Measurements from ENCODE around the gene GALNT14.

GALNT14 gene

GRCh38 chr2:31088504-31089195 lies 49.6 kb downstream of the GALNT14 start:
- no peak for DNase-seq (ENCODE audit: low read depth in 1 of 2, low spot score in 1 of 2)

GRCh38 chr2:31087491-31087890 lies 50.7 kb downstream of the GALNT14 start:
- DNase-seq (ENCODE audit: low read depth in 1 of 2, low spot score in 1 of 2): no peak

GRCh38 chr2:31086590-31086989 lies 51.6 kb downstream of the GALNT14 start:
- no peak for DNase-seq (ENCODE audit: low read depth in 1 of 2, low spot score in 1 of 2)

GRCh38 chr2:31083234-31083993 lies 54.8 kb downstream of the GALNT14 start:
- no peak for DNase-seq (ENCODE audit: low read depth in 1 of 2, low spot score in 1 of 2)

- DNase-seq (ENCODE audit: low read depth in 1 of 2, low spot score in 1 of 2): no peak
Measured at GRCh38 chr2:31082002-31082401, 56.2 kb downstream of the GALNT14 start.

- DNase-seq (ENCODE audit: low read depth in 1 of 2, low spot score in 1 of 2): no peak
Measured at GRCh38 chr2:31081492-31081891, 56.7 kb downstream of the GALNT14 start.

GRCh38 chr2:31080361-31080760 lies 57.9 kb downstream of the GALNT14 start:
- DNase-seq (ENCODE audit: low read depth in 1 of 2, low spot score in 1 of 2): no peak

- DNase-seq (ENCODE audit: low read depth in 1 of 2, low spot score in 1 of 2): no peak
Measured at GRCh38 chr2:31079665-31080064, 58.6 kb downstream of the GALNT14 start.

GRCh38 chr2:31078579-31079105 lies 59.6 kb downstream of the GALNT14 start:
- DNase-seq (ENCODE audit: low read depth in 1 of 2, low spot score in 1 of 2): no peak

GRCh38 chr2:31078011-31078410 lies 60.2 kb downstream of the GALNT14 start:
- no peak for DNase-seq (ENCODE audit: low read depth in 1 of 2, low spot score in 1 of 2)

- DNase-seq (ENCODE audit: low read depth in 1 of 2, low spot score in 1 of 2): no peak
Measured at GRCh38 chr2:31075941-31076590, 62.2 kb downstream of the GALNT14 start.

- DNase-seq (ENCODE audit: low read depth in 1 of 2, low spot score in 1 of 2): no peak
Measured at GRCh38 chr2:31075431-31075830, 62.8 kb downstream of the GALNT14 start.

- DNase-seq (ENCODE audit: low read depth in 1 of 2, low spot score in 1 of 2): no peak
Measured at GRCh38 chr2:31071741-31072140, 66.5 kb downstream of the GALNT14 start.

GRCh38 chr2:31070339-31071125 lies 67.7 kb downstream of the GALNT14 start:
- no peak for DNase-seq (ENCODE audit: low read depth in 1 of 2, low spot score in 1 of 2)

GRCh38 chr2:31069643-31070325 lies 68.5 kb downstream of the GALNT14 start:
- no peak for DNase-seq (ENCODE audit: low read depth in 1 of 2, low spot score in 1 of 2)

GRCh38 chr2:31067259-31067658 lies 71.0 kb downstream of the GALNT14 start:
- DNase-seq (ENCODE audit: low read depth in 1 of 2, low spot score in 1 of 2): no peak

- no peak for DNase-seq (ENCODE audit: low read depth in 1 of 2, low spot score in 1 of 2)
Measured at GRCh38 chr2:31066551-31066950, 71.7 kb downstream of the GALNT14 start.

GRCh38 chr2:31066086-31066485 lies 72.2 kb downstream of the GALNT14 start:
- no peak for DNase-seq (ENCODE audit: low read depth in 1 of 2, low spot score in 1 of 2)

GRCh38 chr2:31065356-31065755 lies 72.9 kb downstream of the GALNT14 start:
- no peak for DNase-seq (ENCODE audit: low read depth in 1 of 2, low spot score in 1 of 2)

GRCh38 chr2:31060397-31060796 lies 77.8 kb downstream of the GALNT14 start:
- DNase-seq (ENCODE audit: low read depth in 1 of 2, low spot score in 1 of 2): no peak

Data from stimulated activated CD4-positive, alpha-beta T cell treated with anti-CD3 and anti-CD28 coated beads, Interleukin-15, amount 100 ng/mL, for 1 hour (primary cell).